Measurements from ENCODE around the gene PPP1R7. TPM values are rescaled to one million over a fixed set of nuclear protein-coding genes. Genes with fewer than 3 reads are reported as not detected.

Gene PPP1R7
- total and polyA plus RNA-seq, 2 of the 4 experiments (the other 2 are of a cell fraction) = 60.8 to 70.0 TPM

GRCh38 chr2:241136661-241137260, 13.5 kb upstream of the PPP1R7 start:
- Histone ChIP-seq H3K4me1 (ENCODE audit: control insufficient read depth, insufficient read depth, low read length) (no peaks in the 10 kb centered on the region), H3K56ac (ENCODE audit: extremely low read depth, insufficient read depth, low read length) (no peak overlapping the region), H3K27ac (ENCODE audit: insufficient read depth, low read length) (no peak overlapping the region), H4K8ac (ENCODE audit: low read depth in 2 of 2, low read length in 2 of 2) (no peak overlapping the region), H3K4ac (ENCODE audit: low read depth, low read length) (no peak overlapping the region), H4K5ac (ENCODE audit: low read depth, low read length) (no peak overlapping the region), H3K36me3 (ENCODE audit: control insufficient read depth, insufficient read depth, low read length) (peaks cover 3% of the 10 kb centered on the region; the same call in 1 of the 2 replicates), H2BK15ac (ENCODE audit: low read depth, low read length) (no peak overlapping the region), H3K14ac (replicated peaks; ENCODE audit: low read depth, low read length) (no peak overlapping the region), H4K20me1 (ENCODE audit: insufficient read depth, low read length) (no peaks in the 10 kb centered on the region), H2BK5ac (ENCODE audit: low read depth, low read length, poor library complexity, severe bottlenecking) (no peak overlapping the region), H2BK20ac (ENCODE audit: low read depth, low read length) (no peak overlapping the region), H2AK5ac (ENCODE audit: low read depth, low read length) (no peak overlapping the region), H4K91ac (ENCODE audit: insufficient read depth, low read depth, low read length) (no peak overlapping the region), H3K23ac (ENCODE audit: low read depth, low read length) (no peak overlapping the region), H3K18ac (ENCODE audit: low read depth, low read length) (no peak overlapping the region), H3K4me3 (ENCODE audit: insufficient read depth, low read depth, low read length) (no peak overlapping the region), H3K9me3 (ENCODE audit: control insufficient read depth, insufficient read depth, low read length) (no peaks in the 10 kb centered on the region), H3K4me2 (ENCODE audit: low read depth, low read length) (no peak overlapping the region), H3K27me3 (ENCODE audit: control insufficient read depth, insufficient read depth, low read length) (no peaks in the 10 kb centered on the region), H3K79me1 (ENCODE audit: low read depth in 1 of 2, low read length in 2 of 2) (no peaks in the 10 kb centered on the region), H3K9me1 (ENCODE audit: insufficient read depth, low read length) (no peaks in the 10 kb centered on the region; the same call in 1 of the 2 replicates), H2AFZ (replicated peaks; ENCODE audit: low read length, poor library complexity) (no peak overlapping the region), H3K9ac (ENCODE audit: low read depth, low read length) (no peak overlapping the region), H2BK120ac (ENCODE audit: low read depth, low read length) (no peak overlapping the region), H2AK9ac (replicated peaks; ENCODE audit: low read depth, low read length, poor library complexity) (no peak overlapping the region)
- TF ChIP-seq RFX5 (IDR thresholded peaks at IDR 0.05; ENCODE audit: low read depth, low read length) (no peak), MAFK (IDR thresholded peaks at IDR 0.05; ENCODE audit: low read depth, low read length) (no peak), MXI1 (IDR thresholded peaks at IDR 0.05; ENCODE audit: borderline replicate concordance, low read depth, low read length) (no peak), FOS (IDR thresholded peaks at IDR 0.05; ENCODE audit: low read depth, low read length) (no peak), ELK1 (IDR thresholded peaks at IDR 0.05; ENCODE audit: borderline replicate concordance, low read depth, low read length) (no peak), RCOR1 (IDR thresholded peaks at IDR 0.05; ENCODE audit: insufficient replicate concordance, low read length) (no peak), USF2 (IDR thresholded peaks at IDR 0.05; ENCODE audit: low read depth, low read length) (no peak), CTCF (conservative IDR thresholded peaks at IDR 0.05; ENCODE audit: low read depth, low read length) (no peak), RAD21 (IDR thresholded peaks at IDR 0.05; ENCODE audit: low read length) (no peak), BHLHE40 (IDR thresholded peaks at IDR 0.05; ENCODE audit: low read depth, low read length) (no peak), CHD1 (IDR thresholded peaks at IDR 0.05; ENCODE audit: low read depth, low read length) (no peak), CEBPB (IDR thresholded peaks at IDR 0.05; ENCODE audit: low read depth, low read length) (no peak), SMC3 (IDR thresholded peaks at IDR 0.05; ENCODE audit: low read depth, low read length) (no peak), NFE2L2 (IDR thresholded peaks at IDR 0.05; ENCODE audit: low read depth, low read length) (no peak), POLR2A (IDR thresholded peaks at IDR 0.05; ENCODE audit: low read depth, low read length) (no peak)
- CTCF ChIA-PET = interaction anchor here (1.5 kb wide), 1 partner anchor 9 kb away, joined by 4 read pairs; no protein-coding TSS in a partner anchor
- no peak for ATAC-seq (ENCODE audit: low read depth)
- dilution Hi-C loops (cut with HindIII; ENCODE audit: low sequenced_read_pairs, unreplicated experiment) (no loop called here), in situ Hi-C loops (cut with MboI; ENCODE audit: low sequenced_read_pairs) (no loop called here), intact Hi-C loops (cut with micrococcal nuclease) (no loop called here)
- 100% methylated on average over 3 of the region's 25 CpGs; no CpG with 5 or more reads in 1 of the 2 experiments for WGBS, 2 experiments (ENCODE audit: extremely low coverage in 2 of 2, insufficient read length in 1 of 2)
- POLR2A ChIA-PET (ENCODE audit: unreplicated experiment) = no interaction called here
- no TSS peak for BruUV-seq (replicated peaks)
- no peak for DNase-seq

All from IMR-90 (cell line).